H1 (cell line): ENCODE measurements around the gene RERE. TPM values are rescaled to one million over a fixed set of nuclear protein-coding genes. Genes with fewer than 3 reads are reported as not detected.
A peak's percentile ranks its signal among the peaks of the same experiment; 100 is the strongest.

Experiments
- ASH2L ChIP-seq: fragments of 200-600, 300-600 bp; sonication (generic); IDR thresholded peaks from one replicate; pipeline ENCODE4 v1.7.1; 2017; ENCODE audit warnings: low read length
- CEBPB ChIP-seq: IDR thresholded peaks from 2 replicates; pipeline ENCODE4 v1.6.1; 2012; ENCODE audit warnings: low read depth, low read length
- CTBP2 ChIP-seq: IDR thresholded peaks from 2 replicates; pipeline ENCODE4 v1.7.0; 2011; ENCODE audit warnings: borderline replicate concordance, mild to moderate bottlenecking, moderate library complexity, mixed read lengths, low read length; ENCODE audit not compliant: insufficient read depth, insufficient read length
- EZH2 ChIP-seq: fragments of 200-600 bp; sonication (generic); IDR thresholded peaks from 2 replicates; pipeline ENCODE4 v1.7.1; 2012; ENCODE audit warnings: low read depth, mild to moderate bottlenecking, moderate library complexity, low read length, inconsistent platforms; ENCODE audit not compliant: severe bottlenecking
- HDAC2 ChIP-seq, 2 experiments: fragments of 300-600 bp in 1 of 2; sonication (generic) in 1 of 2; IDR thresholded peaks; 2 replicates each; pipeline ENCODE4 v1.6.1; 2011 to 2012; ENCODE audit warnings: low read depth in 2 of 2, low read length in 2 of 2, mild to moderate bottlenecking in 2 of 2, moderate library complexity in 2 of 2, borderline replicate concordance in 1 of 2, inconsistent platforms in 1 of 2
- SP1 ChIP-seq: IDR thresholded peaks from 2 replicates; pipeline ENCODE4 v1.6.1; 2011; ENCODE audit warnings: low read depth, low read length
- polyA plus RNA-seq, 7 experiments: library from polyadenylated mRNA; depleted of rRNA in 3 of 7; stranded (reverse) in 5 of 7; unstranded in 2 of 7; fragments of >200 nt in 5 of 7; fragments of 200-250 nt in 2 of 7; gene quantifications; 1 replicate in 5 of 7; 2 replicates in 1 of 7; 4 replicates in 1 of 7; pipeline versions ENCODE4 v1.2.1 to v1.2.3, GENCODE V29; 2011 to 2013; ENCODE audit warnings: missing spikeins in 2 of 7, mixed read lengths in 2 of 7
- total RNA-seq: library from RNA; stranded (reverse); fragmentation: NEBNext Ultra II Directional; extraction: Animal tissue kit (Norgen Biotek cat#: 25700); gene quantifications from 2 replicates; pipeline ENCODE4 v1.2.1, GENCODE V29; 2021
- TF ChIP-seq, protein P1 (sequence below): fragments of 300-600 bp; sonication (generic); IDR thresholded peaks from 2 replicates; pipeline ENCODE4 v1.7.1; 2012; ENCODE audit warnings: low read length, moderate library complexity, mild to moderate bottlenecking, inconsistent platforms; ENCODE audit not compliant: insufficient replicate concordance
- TF ChIP-seq, protein P2 (sequence below): IDR thresholded peaks from 2 replicates; pipeline ENCODE4 v1.6.1; 2012; ENCODE audit warnings: inconsistent platforms

RERE gene
- total and polyA plus RNA-seq, 2 of the 8 experiments (the other 6 are each of a cell fraction or from before 2014, with no cell fraction given) = 15.3 to 142 TPM

DNA sequence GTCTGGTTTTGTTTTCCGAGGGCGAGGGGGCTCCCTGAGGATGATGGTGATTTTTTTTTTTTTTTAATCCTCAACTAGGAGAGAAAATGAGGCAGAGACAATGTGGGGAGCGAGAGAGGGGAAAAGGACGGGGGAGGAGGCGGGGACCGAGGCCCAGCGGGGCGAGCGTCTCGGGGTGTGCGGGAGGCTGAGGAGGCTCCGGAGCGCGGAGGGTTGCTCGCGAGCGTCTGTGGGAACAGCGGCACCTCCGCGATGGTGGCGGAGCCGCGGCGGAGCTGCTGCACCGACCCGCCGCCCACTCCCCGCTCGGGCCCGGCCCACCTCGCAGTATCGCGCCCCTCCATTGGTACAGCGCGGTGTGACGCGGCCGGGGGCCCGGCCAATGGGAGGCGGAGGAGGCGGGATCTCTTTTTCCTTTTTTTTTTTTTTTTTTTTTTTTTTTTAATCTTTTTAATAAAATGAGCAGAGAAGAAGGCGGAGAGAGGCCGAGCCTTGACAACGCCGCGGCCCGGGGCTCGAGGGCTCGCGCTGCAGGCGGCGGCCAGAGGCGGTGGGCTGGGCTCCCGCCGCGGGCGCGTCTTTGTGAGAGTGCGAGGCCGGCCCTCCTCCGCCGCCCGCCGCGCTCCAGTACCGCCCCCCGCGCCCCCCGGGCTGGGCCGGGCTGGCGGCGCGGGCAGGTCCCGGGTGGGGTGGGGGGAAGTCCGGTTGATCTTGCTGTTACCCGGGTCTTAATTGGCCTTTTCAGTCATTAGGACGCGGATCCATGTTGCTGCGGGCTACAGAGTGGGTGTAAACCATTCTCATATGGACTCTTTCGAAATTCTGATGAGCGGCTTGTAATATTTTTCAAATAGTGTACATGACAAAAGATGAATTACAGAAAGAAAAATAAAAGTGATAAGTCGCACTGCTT lies at the start of gene RERE (continued):
- TF ChIP-seq, protein P1, sequence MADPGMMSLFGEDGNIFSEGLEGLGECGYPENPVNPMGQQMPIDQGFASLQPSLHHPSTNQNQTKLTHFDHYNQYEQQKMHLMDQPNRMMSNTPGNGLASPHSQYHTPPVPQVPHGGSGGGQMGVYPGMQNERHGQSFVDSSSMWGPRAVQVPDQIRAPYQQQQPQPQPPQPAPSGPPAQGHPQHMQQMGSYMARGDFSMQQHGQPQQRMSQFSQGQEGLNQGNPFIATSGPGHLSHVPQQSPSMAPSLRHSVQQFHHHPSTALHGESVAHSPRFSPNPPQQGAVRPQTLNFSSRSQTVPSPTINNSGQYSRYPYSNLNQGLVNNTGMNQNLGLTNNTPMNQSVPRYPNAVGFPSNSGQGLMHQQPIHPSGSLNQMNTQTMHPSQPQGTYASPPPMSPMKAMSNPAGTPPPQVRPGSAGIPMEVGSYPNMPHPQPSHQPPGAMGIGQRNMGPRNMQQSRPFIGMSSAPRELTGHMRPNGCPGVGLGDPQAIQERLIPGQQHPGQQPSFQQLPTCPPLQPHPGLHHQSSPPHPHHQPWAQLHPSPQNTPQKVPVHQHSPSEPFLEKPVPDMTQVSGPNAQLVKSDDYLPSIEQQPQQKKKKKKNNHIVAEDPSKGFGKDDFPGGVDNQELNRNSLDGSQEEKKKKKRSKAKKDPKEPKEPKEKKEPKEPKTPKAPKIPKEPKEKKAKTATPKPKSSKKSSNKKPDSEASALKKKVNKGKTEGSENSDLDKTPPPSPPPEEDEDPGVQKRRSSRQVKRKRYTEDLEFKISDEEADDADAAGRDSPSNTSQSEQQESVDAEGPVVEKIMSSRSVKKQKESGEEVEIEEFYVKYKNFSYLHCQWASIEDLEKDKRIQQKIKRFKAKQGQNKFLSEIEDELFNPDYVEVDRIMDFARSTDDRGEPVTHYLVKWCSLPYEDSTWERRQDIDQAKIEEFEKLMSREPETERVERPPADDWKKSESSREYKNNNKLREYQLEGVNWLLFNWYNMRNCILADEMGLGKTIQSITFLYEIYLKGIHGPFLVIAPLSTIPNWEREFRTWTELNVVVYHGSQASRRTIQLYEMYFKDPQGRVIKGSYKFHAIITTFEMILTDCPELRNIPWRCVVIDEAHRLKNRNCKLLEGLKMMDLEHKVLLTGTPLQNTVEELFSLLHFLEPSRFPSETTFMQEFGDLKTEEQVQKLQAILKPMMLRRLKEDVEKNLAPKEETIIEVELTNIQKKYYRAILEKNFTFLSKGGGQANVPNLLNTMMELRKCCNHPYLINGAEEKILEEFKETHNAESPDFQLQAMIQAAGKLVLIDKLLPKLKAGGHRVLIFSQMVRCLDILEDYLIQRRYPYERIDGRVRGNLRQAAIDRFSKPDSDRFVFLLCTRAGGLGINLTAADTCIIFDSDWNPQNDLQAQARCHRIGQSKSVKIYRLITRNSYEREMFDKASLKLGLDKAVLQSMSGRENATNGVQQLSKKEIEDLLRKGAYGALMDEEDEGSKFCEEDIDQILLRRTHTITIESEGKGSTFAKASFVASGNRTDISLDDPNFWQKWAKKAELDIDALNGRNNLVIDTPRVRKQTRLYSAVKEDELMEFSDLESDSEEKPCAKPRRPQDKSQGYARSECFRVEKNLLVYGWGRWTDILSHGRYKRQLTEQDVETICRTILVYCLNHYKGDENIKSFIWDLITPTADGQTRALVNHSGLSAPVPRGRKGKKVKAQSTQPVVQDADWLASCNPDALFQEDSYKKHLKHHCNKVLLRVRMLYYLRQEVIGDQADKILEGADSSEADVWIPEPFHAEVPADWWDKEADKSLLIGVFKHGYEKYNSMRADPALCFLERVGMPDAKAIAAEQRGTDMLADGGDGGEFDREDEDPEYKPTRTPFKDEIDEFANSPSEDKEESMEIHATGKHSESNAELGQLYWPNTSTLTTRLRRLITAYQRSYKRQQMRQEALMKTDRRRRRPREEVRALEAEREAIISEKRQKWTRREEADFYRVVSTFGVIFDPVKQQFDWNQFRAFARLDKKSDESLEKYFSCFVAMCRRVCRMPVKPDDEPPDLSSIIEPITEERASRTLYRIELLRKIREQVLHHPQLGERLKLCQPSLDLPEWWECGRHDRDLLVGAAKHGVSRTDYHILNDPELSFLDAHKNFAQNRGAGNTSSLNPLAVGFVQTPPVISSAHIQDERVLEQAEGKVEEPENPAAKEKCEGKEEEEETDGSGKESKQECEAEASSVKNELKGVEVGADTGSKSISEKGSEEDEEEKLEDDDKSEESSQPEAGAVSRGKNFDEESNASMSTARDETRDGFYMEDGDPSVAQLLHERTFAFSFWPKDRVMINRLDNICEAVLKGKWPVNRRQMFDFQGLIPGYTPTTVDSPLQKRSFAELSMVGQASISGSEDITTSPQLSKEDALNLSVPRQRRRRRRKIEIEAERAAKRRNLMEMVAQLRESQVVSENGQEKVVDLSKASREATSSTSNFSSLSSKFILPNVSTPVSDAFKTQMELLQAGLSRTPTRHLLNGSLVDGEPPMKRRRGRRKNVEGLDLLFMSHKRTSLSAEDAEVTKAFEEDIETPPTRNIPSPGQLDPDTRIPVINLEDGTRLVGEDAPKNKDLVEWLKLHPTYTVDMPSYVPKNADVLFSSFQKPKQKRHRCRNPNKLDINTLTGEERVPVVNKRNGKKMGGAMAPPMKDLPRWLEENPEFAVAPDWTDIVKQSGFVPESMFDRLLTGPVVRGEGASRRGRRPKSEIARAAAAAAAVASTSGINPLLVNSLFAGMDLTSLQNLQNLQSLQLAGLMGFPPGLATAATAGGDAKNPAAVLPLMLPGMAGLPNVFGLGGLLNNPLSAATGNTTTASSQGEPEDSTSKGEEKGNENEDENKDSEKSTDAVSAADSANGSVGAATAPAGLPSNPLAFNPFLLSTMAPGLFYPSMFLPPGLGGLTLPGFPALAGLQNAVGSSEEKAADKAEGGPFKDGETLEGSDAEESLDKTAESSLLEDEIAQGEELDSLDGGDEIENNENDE = no peak
- TF ChIP-seq CEBPB = no peak
- TF ChIP-seq SP1 = peak; percentile 94
- TF ChIP-seq, protein P2, sequence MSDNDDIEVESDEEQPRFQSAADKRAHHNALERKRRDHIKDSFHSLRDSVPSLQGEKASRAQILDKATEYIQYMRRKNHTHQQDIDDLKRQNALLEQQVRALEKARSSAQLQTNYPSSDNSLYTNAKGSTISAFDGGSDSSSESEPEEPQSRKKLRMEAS = peak; percentile 19; the same call in 1 of the 2 replicates
- TF ChIP-seq HDAC2 (IDR thresholded peaks at IDR 0.05; ENCODE audit: borderline replicate concordance in 1 of 2, low read depth in 2 of 2, low read length in 2 of 2) = 0 out of 4 replicates have a peak, but pooled peaks of 1 of the 2 experiments have one; percentile 29
- no peak for TF ChIP-seq CTBP2
- no peak for TF ChIP-seq EZH2
- TF ChIP-seq ASH2L = peak; percentile 97
